ENCODE measurements around the gene SH3PXD2A.
"Not testable (repeated sequence)": the region's sequence is repeated elsewhere in the genome, so short reads cannot be mapped to it uniquely, and the experiment has no call there.

The SH3PXD2A gene

GRCh38 chr10:103646304-103646703, 209.1 kb downstream of the SH3PXD2A start:
- no peak for DNase-seq (ENCODE audit: low read depth)

GRCh38 chr10:103645141-103646054, 210.0 kb downstream of the SH3PXD2A start:
- peak; percentile 84 for DNase-seq (ENCODE audit: low read depth)

- no peak for DNase-seq (ENCODE audit: low read depth)
These were observed 212.0 kb downstream of the SH3PXD2A start for GRCh38 chr10:103643381-103643780.

GRCh38 chr10:103641326-103641725, 214.1 kb downstream of the SH3PXD2A start:
- no peak for DNase-seq (ENCODE audit: low read depth)

DNA sequence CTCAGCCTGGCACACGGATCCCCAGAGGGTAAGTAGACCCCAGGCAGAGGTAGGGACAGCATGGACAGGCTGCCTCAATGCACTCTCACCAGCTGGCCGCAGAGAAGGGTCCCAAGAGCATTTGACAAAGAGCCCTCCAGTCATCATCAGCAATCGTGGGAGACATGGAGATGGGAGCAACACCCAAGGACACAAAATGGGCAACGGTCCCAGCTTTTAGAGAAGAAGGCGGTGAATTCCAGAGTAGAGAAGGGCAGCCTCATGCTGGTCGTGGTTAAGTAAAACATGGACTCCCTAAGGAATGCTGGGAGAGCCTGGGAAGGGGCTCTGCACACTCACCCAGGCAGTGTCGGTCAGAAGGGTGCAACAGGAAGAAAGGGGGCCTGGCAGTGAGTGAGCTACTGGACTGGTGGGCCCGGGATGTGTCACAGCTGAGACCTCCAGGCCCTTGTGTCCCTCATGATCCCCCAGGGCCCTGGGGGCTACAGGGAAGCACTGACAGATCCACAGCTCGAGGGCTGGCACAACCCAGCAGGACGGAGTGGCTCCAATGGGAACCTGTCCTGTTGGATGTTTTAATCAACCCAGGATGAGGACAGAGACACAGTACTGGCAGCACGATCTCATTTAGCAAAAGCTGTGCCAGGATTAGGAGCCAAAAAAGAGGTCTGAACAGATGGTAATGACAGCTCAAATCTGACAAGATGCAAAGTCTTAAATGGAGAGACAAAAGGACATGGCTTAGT, 214.8 kb downstream of the SH3PXD2A start:
- no peak for DNase-seq (ENCODE audit: low read depth)

DNA sequence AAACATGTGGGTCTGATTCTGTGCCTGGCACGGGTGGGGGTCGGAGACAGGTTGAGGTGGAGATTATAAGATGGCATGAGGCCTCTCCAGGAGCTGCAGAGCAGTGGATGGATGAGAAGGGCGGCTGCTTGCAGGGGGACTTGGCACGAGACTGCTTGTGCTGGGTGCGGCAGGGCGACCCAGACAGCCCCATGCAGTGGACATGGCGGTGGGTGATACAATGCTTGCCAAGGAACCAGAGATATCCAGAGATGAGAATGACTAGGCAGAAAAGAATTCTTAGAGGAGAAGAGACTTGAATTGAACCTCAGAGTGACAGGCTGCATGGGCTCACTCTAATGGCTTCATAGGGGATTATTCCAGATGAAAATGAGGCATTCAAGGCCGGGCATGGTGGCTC, 216.4 kb downstream of the SH3PXD2A start:
- no peak for DNase-seq (ENCODE audit: low read depth)

DNA sequence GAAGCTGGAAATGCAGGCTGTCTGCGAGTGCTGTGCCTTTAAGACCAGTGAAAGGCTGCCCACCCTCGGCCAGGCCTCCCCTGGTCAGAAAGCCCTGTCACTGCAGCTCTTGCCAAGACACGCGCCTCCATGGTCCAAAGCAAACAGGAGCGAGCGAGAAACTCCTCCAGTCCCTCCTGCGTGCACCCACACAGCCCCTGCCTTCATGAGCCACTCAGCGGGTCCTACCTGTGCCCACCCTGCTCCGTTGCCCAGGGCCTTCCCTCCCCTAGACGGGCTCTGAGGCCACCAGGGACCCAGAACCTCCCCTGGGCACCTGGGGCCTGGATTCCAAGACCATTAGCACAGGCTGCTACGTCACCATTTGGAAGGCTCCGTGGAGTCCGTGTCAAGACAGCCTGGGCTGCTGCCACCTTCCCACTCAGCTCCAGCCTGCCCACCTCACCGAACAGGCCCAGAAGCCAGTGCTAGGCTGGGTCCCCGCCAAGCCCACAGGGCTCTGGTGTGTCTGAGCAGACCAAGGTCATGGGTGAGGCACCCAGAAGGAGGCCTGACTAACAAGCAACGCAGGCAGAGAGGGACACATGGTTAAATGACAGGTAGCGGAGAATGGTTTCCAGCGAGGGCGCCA, 217.3 kb downstream of the SH3PXD2A start:
- peak; percentile 89 for DNase-seq (ENCODE audit: low read depth)

GRCh38 chr10:103637011-103637410, 218.4 kb downstream of the SH3PXD2A start:
- peak; percentile 47 for DNase-seq (ENCODE audit: low read depth)

DNA sequence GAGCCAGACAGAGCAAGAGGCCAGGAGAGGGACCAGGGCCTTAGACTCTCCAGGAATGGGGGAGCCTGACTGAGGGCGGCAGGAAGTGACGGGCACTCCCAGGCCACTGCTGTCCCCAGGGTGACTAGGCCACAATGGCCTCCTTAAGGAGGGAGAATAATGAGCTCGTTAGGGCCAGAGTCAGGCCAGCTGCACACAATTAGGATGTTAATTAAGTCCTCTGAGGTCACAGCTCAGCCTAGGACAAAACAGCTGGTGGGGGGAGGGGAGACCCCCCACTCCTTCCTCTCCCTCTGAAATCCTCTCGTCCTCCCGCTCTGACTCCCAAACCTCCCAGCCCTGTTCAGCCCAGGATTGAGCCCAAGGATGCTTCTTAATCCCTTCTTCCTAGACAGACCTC, 218.9 kb downstream of the SH3PXD2A start:
- DNase-seq (ENCODE audit: low read depth) = no peak

DNA sequence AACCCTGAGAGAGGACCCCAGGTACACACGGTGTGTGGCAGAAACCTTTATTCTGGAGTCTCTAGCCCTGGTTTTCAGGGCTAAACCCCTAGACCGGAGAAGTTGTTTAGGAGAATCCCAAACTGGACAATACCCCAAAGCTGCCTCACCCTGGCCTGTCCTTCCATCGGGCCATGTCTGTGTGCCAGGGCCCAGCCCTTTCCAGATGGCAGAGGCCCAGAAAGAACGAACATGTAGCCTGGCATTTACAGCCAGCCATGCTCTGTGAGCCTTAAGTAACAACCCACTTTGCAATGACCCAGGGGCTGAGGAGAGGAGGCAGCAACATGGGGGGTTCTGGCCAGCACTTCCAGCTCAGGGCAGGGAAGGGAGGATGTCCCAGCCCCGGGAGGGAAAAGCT, 219.8 kb downstream of the SH3PXD2A start:
- no peak for DNase-seq (ENCODE audit: low read depth)

- DNase-seq (ENCODE audit: low read depth) = no peak
These were observed 221.5 kb downstream of the SH3PXD2A start for GRCh38 chr10:103633846-103634245.

DNA sequence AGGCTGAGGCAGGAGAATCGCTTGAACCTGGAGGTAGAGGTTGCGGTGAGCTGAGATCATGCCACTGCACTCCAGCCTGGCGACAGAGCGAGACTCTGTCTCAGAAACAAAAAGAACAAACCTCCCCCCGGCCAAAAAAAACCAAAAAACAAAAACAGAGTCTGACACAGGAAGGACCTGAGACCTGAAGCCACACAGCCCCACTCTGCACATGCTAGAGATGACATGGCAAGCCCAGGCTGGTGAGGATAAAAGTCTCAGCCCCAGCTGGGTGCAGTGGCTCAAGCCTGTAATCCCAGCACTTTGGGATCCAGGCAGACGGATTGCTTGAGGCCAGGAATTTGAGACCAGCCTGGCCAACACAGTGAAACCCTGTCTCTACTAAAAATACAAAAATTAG, 222.5 kb downstream of the SH3PXD2A start:
- not testable (repeated sequence) for DNase-seq (ENCODE audit: low read depth)

- no peak for DNase-seq (ENCODE audit: low read depth)
These were observed 223.1 kb downstream of the SH3PXD2A start for GRCh38 chr10:103632247-103632642.

DNA sequence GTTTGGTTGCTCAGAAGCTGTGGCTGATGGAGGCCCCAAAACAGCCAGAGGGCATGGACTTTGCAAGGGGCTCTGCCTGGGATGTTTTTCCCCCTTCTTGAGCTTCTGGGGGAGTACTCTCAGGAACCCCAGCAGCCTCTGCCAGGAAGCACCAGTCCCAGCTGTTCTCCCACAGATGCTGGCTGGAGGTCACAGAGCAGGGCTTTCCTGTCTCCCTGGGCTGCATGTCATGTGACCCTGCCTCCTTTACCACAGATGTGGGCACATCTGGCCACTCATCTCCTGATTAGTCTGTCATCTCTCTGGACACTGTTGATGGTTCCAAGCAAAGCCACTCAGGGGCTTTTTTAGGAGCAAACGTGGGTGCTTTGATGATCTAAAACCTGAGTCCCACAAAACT, 225.2 kb downstream of the SH3PXD2A start:
- no peak for DNase-seq (ENCODE audit: low read depth)

GRCh38 chr10:103629581-103629980, 225.8 kb downstream of the SH3PXD2A start:
- no peak for DNase-seq (ENCODE audit: low read depth)

- DNase-seq (ENCODE audit: low read depth) = no peak
These were observed 227.5 kb downstream of the SH3PXD2A start for GRCh38 chr10:103627893-103628292.

- DNase-seq (ENCODE audit: low read depth) = no peak
These were observed 228.1 kb downstream of the SH3PXD2A start for GRCh38 chr10:103627111-103627892.

DNA sequence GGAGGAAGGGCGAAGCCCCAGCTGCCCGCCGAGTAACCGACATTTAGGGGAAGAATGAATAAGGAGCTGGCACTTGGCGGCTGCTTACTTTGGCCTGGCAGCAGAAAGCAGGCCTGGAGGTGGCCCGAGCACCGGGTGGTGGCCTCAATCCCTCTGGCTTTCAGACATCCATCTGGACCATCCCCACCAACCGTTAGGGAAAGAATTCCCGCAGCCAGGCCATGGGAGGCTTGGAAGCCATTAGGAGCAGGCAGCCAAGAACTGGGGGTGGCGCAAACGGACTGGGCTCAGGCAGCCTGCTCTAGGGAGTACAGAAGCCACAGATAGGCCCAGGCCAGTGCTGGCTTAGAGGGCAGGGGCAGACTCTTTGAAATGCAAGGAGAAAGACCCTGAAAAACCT, 229.2 kb downstream of the SH3PXD2A start:
- no peak for DNase-seq (ENCODE audit: low read depth)

- DNase-seq (ENCODE audit: low read depth) = no peak
These were observed 232.3 kb downstream of the SH3PXD2A start for GRCh38 chr10:103622935-103623574.

GRCh38 chr10:103622286-103622685, 233.1 kb downstream of the SH3PXD2A start:
- DNase-seq (ENCODE audit: low read depth) = no peak

GRCh38 chr10:103621783-103622125, 233.6 kb downstream of the SH3PXD2A start:
- DNase-seq (ENCODE audit: low read depth) = no peak
